K562 (cell line): ENCODE data around the gene SLC41A3. TPM values are rescaled to one million over a fixed set of nuclear protein-coding genes. Genes with fewer than 3 reads are reported as not detected.

Source experiments
- ATAC-seq: fragments of 200-7000 bp; cut with Tn5 transposase; 3 replicates; pipeline ENCODE4 v1.9.1; 2020; ENCODE audit warnings: moderate library complexity
- BruUV-seq: library from RNA; stranded (reverse); fragments of 400-500 nt; replicated peaks from 2 replicates; lab custom pipeline; 2021; lab: Mats Ljungman, UMichigan
- CTCF ChIA-PET: fragments of 300-600 bp; formaldehyde crosslinking; extraction: SDS; loops from one replicate; lab custom pipeline; 2021; ENCODE audit warnings: low intra/inter-chr PET ratio; lab: Yijun Ruan, JAX
- POLR2A ChIA-PET: fragments of 300-600, 350-650 bp; sonication (Branson Sonifier 250); formaldehyde crosslinking; extraction: SDS; loops from one replicate; lab custom pipeline; 2021; ENCODE audit warnings: antibody characterized with exemption, inconsistent platforms; lab: Yijun Ruan, JAX
- DNase-seq, 4 experiments: peaks; one replicate each; pipeline versions ENCODE4 v3.0.0 to v3.0.0-alpha.2; 2011 to 2018; ENCODE audit warnings: low spot score in 3 of 4, mixed read lengths in 3 of 4; ENCODE audit errors: extremely low read depth in 1 of 4
- FAIRE-seq: peaks from 2 replicates; lab custom pipeline; 2011; peaks lifted over from hg19 to GRCh38; lab: Jason Lieb, UNC
- H2AFZ ChIP-seq: 2 replicates; pipeline ENCODE4 v1.6.0; 2011; ENCODE audit warnings: low read depth, low read length, control low read depth, inconsistent platforms
- H3K27ac ChIP-seq: fragments of 200-600 bp; 3 replicates; pipeline ENCODE4 v1.8.0; 2011; ENCODE audit warnings: low read depth, mild to moderate bottlenecking, control low read depth, inconsistent platforms, low read length, moderate library complexity, mixed read lengths; ENCODE audit errors: extremely low read depth
- H3K27me3 ChIP-seq, 2 experiments: fragments of 300-600 bp in 1 of 2; 2 replicates in 1 of 2; 3 replicates in 1 of 2; pipeline versions ENCODE4 v1.6.0 to v1.8.0; 2011; ENCODE audit warnings: inconsistent platforms in 2 of 2, low read length in 2 of 2, mild to moderate bottlenecking in 1 of 2, mixed read lengths in 1 of 2, moderate library complexity in 1 of 2; ENCODE audit not compliant: control insufficient read depth in 2 of 2, insufficient read depth in 2 of 2
- H3K36me3 ChIP-seq: fragments of 300-600 bp; 3 replicates; pipeline ENCODE4 v1.8.0; 2011; ENCODE audit warnings: mild to moderate bottlenecking, low read length, inconsistent platforms; ENCODE audit not compliant: control insufficient read depth, insufficient read depth
- H3K4me1 ChIP-seq, 2 experiments: fragments of 200-600 bp in 1 of 2; replicated peaks in 1 of 2; 2 replicates in 1 of 2; 3 replicates in 1 of 2; pipeline versions ENCODE4 v1.5.1 to v1.8.0; 2011; ENCODE audit warnings: inconsistent platforms in 2 of 2, low read length in 2 of 2, mild to moderate bottlenecking in 1 of 2, mixed read lengths in 1 of 2, moderate library complexity in 1 of 2; ENCODE audit not compliant: control insufficient read depth in 2 of 2, insufficient read depth in 2 of 2
- H3K4me2 ChIP-seq: 2 replicates; pipeline ENCODE4 v1.6.1; 2011; ENCODE audit warnings: low read length, control low read depth, inconsistent platforms, mixed read lengths; ENCODE audit not compliant: insufficient read depth
- H3K4me3 ChIP-seq: fragments of 200-600 bp; sonication (generic), shearing (Covaris generic); 2 replicates; pipeline ENCODE4 v1.5.1; 2016; ENCODE audit warnings: control low read depth, inconsistent platforms
- H3K79me2 ChIP-seq: fragments of 200-600 bp; 3 replicates; pipeline ENCODE4 v1.8.0; 2011; ENCODE audit warnings: low read length, inconsistent platforms; ENCODE audit not compliant: control insufficient read depth, insufficient read depth
- H3K9ac ChIP-seq, 2 experiments: 2 replicates each; pipeline versions ENCODE4 v1.6.0 to v1.6.1; 2011; ENCODE audit warnings: low read depth in 2 of 2, low read length in 2 of 2, control low read depth in 1 of 2, inconsistent platforms in 1 of 2, mild to moderate bottlenecking in 1 of 2, mixed read lengths in 1 of 2; ENCODE audit not compliant: insufficient read depth in 1 of 2
- H3K9me1 ChIP-seq: one replicate; pipeline ENCODE4 v1.6.0; 2011; ENCODE audit warnings: inconsistent platforms, mild to moderate bottlenecking, low read length, moderate library complexity; ENCODE audit not compliant: control insufficient read depth, insufficient read depth
- H3K9me3 ChIP-seq: replicated peaks from 2 replicates; pipeline ENCODE4 v1.5.1; 2011; ENCODE audit warnings: low read depth, low read length, inconsistent platforms; ENCODE audit not compliant: control insufficient read depth, insufficient read depth
- H4K20me1 ChIP-seq: replicated peaks from 2 replicates; pipeline ENCODE4 v1.6.1; 2011; ENCODE audit warnings: low read length, inconsistent platforms, mixed read lengths; ENCODE audit not compliant: control insufficient read depth, insufficient read depth
- BACH1 ChIP-seq: fragments of 200-800 bp; sonication (Bioruptor generic); IDR thresholded peaks from 2 replicates; pipeline ENCODE4 v1.6.1; 2016; ENCODE audit warnings: missing genetic modification characterization, missing compliant biosample characterization
- KLF6 ChIP-seq: fragments of 250-450 bp; sonication (Bioruptor Pico); IDR thresholded peaks from 2 replicates; pipeline ENCODE4 v1.4.0; 2020; ENCODE audit warnings: mild to moderate bottlenecking, moderate library complexity, borderline replicate concordance
- RAD51 ChIP-seq: fragments of 450-650 bp; IDR thresholded peaks from 2 replicates; pipeline ENCODE4 v1.7.1; 2016; ENCODE audit warnings: low read depth, mild to moderate bottlenecking, borderline replicate concordance
- U2AF2 ChIP-seq: fragments of 200-400 bp; formaldehyde crosslinking; optimal IDR thresholded peaks from 2 replicates; pipeline ENCODE3; 2017; ENCODE audit warnings: low read depth, mild to moderate bottlenecking, low read length
- USF1 ChIP-seq: sonication (generic); formaldehyde crosslinking; IDR thresholded peaks from 2 replicates; pipeline ENCODE4 v1.9.0; 2022; ENCODE audit warnings: mild to moderate bottlenecking, missing genetic modification reagents
- WGBS: fragments of 100-300 bp; shearing (Covaris generic); methylation state at CpG from one replicate; pipeline ENCODE4 v1.1.6; 2016; ENCODE audit warnings: low coverage, mixed read lengths; ENCODE audit not compliant: insufficient coverage; ENCODE audit errors: missing lambda C conversion rate; 5-methylcytosine and 5-hydroxymethylcytosine counted together
- in situ Hi-C: fragments of 300-500 bp; cut with MboI; formaldehyde crosslinking; loops from 4 replicates; pipeline ENCODE4 v1.15.0; 2018; ENCODE audit warnings: inconsistent platforms, mixed read lengths
- intact Hi-C: fragments of 100-400 bp; cut with micrococcal nuclease; formaldehyde crosslinking; loops from 2 replicates; pipeline ENCODE4 v1.14.2; 2022
- polyA plus RNA-seq, 8 experiments: library from polyadenylated mRNA; depleted of rRNA in 4 of 8; stranded (reverse) in 5 of 8; unstranded in 3 of 8; fragments of >200 nt; fragmentation: Nextera tagmentation in 2 of 8; fragmentation: Illumina TruSeq in 1 of 8; extraction: Ambion mirVana in 2 of 8; extraction: Trizol in 1 of 8; gene quantifications; 2 replicates each; pipeline versions ENCODE4 v1.2.1 to v1.2.3, GENCODE V29; 2011 to 2014; ENCODE audit warnings: inconsistent platforms in 1 of 8, missing spikeins in 1 of 8
- total RNA-seq, 7 experiments: library from RNA; depleted of rRNA in 6 of 7; stranded (reverse); fragments of >200 nt in 6 of 7; fragmentation: Illumina TruSeq in 2 of 7; extraction: Trizol in 2 of 7; gene quantifications; 2 replicates each; pipeline versions ENCODE4 v1.2.1 to v1.2.3, GENCODE V29; 2011 to 2021; ENCODE audit warnings: low replicate concordance in 1 of 7
- TF ChIP-seq, protein P1 (sequence below): fragments of 450-650 bp; IDR thresholded peaks from 2 replicates; pipeline ENCODE4 v1.6.1; 2016; ENCODE audit warnings: mild to moderate bottlenecking
- TF ChIP-seq, protein P2 (sequence below), 2 experiments: fragments of 450-650 bp; IDR thresholded peaks; 2 replicates each; pipeline ENCODE4 v1.6.1; 2016; ENCODE audit warnings: mild to moderate bottlenecking in 2 of 2, borderline replicate concordance in 1 of 2, low read depth in 1 of 2, moderate library complexity in 1 of 2

The SLC41A3 gene
- total and polyA plus RNA-seq, 9 of the 15 experiments (the other 6 are each of a cell fraction or from before 2014, with no cell fraction given), result 4.1 to 20.7 (median 11.2) TPM

DNA sequence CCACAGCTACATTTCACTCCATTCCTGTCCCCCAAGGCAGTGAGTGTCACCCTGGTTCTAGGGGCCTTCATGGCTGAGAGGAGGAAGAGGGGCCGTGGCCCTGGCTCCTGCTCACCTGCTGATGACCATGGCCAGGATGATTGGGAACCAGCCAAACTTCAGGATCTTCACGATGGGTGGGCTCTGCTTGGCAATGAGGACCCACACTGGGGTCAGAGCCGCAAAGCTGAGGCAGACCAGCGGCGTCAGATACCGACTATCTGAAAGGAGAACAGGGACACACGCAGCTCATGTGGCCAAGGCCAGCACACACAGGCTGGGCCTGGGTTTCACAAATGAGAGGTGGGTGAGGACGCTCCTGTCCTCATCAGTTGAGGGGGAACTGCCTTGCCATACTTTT lies 67.3 kb downstream of the SLC41A3 start:
- no TSS peak for BruUV-seq
- H3K27ac ChIP-seq, result no peak overlapping the region
- POLR2A ChIA-PET, result interaction anchor here (0.6 kb wide), 1 partner anchor 107 kb away, joined by 3 read pairs; no protein-coding TSS in a partner anchor
- no peaks in the 10 kb centered on the region for H3K27me3 ChIP-seq
- intact Hi-C loops, result no loop called here
- no peak overlapping the region for H3K9ac ChIP-seq
- H4K20me1 ChIP-seq, result no peaks in the 10 kb centered on the region
- H3K9me3 ChIP-seq, result no peaks in the 10 kb centered on the region
- WGBS, result 69% methylated on average over 7 of the region's 8 CpGs
- no peak overlapping the region for H3K4me2 ChIP-seq
- H2AFZ ChIP-seq, result no peak overlapping the region
- CTCF ChIA-PET, result no interaction called here
- in situ Hi-C loops, result no loop called here
- no peak for FAIRE-seq
- ATAC-seq, result no peak
- DNase-seq, result no peak
- no peaks in the 10 kb centered on the region for H3K9me1 ChIP-seq
- H3K79me2 ChIP-seq, result no peaks in the 10 kb centered on the region
- H3K4me1 ChIP-seq, result no peaks in the 10 kb centered on the region
- H3K36me3 ChIP-seq, result no peaks in the 10 kb centered on the region
- H3K4me3 ChIP-seq, result no peak overlapping the region
- TF ChIP-seq BACH1 (no peak), U2AF2 (no peak), KLF6 (CRISPR knock-in tag) (no peak), USF1 (CRISPR knock-in tag) (no peak), RAD51 (no peak)
- TF ChIP-seq, protein P1, sequence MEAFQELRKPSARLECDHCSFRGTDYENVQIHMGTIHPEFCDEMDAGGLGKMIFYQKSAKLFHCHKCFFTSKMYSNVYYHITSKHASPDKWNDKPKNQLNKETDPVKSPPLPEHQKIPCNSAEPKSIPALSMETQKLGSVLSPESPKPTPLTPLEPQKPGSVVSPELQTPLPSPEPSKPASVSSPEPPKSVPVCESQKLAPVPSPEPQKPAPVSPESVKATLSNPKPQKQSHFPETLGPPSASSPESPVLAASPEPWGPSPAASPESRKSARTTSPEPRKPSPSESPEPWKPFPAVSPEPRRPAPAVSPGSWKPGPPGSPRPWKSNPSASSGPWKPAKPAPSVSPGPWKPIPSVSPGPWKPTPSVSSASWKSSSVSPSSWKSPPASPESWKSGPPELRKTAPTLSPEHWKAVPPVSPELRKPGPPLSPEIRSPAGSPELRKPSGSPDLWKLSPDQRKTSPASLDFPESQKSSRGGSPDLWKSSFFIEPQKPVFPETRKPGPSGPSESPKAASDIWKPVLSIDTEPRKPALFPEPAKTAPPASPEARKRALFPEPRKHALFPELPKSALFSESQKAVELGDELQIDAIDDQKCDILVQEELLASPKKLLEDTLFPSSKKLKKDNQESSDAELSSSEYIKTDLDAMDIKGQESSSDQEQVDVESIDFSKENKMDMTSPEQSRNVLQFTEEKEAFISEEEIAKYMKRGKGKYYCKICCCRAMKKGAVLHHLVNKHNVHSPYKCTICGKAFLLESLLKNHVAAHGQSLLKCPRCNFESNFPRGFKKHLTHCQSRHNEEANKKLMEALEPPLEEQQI, result no peak
- TF ChIP-seq, protein P2, sequence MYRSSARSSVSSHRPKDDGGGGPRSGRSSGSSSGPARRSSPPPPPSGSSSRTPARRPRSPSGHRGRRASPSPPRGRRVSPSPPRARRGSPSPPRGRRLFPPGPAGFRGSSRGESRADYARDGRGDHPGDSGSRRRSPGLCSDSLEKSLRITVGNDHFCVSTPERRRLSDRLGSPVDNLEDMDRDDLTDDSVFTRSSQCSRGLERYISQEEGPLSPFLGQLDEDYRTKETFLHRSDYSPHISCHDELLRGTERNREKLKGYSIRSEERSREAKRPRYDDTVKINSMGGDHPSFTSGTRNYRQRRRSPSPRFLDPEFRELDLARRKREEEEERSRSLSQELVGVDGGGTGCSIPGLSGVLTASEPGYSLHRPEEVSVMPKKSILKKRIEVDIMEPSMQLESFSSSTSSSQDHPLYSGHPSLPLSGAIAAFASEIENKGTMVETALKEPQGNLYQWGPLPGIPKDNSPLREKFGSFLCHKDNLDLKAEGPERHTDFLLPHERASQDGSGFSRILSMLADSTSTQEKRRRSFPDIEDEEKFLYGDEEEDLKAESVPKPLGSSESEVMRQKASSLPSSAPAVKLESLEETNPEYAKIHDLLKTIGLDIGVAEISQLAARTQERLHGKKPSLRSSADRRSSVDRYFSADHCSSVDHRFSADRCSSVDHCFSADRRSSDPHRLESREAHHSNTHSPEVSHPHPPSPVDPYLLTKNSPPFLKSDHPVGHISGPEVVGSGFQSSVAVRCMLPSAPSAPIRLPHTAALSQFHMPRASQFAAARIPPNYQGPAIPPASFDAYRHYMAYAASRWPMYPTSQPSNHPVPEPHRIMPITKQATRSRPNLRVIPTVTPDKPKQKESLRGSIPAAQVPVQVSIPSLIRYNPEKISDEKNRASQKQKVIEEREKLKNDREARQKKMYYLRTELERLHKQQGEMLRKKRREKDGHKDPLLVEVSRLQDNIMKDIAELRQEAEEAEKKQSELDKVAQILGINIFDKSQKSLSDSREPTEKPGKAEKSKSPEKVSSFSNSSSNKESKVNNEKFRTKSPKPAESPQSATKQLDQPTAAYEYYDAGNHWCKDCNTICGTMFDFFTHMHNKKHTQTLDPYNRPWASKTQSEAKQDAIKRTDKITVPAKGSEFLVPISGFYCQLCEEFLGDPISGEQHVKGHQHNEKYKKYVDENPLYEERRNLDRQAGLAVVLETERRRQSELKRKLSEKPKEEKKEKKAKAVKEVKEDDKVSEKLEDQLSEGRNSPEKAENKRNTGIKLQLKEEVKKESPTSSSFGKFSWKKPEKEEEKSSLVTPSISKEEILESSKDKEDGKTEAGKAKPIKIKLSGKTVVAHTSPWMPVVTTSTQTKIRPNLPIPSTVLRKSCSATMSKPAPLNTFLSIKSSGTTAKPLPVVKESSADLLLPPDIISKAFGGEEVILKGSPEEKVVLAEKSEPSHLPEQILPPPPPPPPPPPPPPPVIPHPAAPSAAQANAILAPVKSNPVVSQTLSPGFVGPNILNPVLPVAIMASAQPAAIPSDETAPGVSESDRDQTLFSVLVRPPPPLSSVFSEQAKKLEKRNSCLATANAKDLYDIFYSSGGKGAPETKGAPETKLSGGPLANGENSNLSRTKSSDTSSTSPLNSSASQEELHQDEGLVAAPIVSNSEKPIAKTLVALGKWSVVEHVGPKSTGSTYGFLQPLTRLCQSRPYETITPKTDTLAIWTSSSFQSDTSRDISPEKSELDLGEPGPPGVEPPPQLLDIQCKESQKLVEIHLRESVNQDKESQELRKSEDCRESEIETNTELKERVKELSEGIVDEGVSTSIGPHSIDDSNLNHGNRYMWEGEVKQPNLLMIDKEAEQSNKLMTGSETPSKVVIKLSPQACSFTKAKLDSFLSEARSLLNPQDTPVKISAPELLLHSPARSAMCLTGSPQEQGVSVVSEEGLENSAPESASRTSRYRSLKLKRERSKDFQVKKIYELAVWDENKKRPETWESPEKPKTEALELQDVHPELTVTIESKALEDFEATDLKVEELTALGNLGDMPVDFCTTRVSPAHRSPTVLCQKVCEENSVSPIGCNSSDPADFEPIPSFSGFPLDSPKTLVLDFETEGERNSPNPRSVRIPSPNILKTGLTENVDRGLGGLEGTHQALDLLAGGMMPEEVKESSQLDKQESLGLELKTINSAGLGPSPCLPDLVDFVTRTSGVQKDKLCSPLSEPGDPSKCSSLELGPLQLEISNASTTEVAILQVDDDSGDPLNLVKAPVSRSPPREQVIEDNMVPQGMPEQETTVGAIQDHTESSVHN (IDR thresholded peaks at IDR 0.05; ENCODE audit: borderline replicate concordance in 1 of 2, low read depth in 1 of 2), result no peak
